GM12864 (cell line): Measurements from ENCODE around the gene TTC16.

ENCODE experiments used
- DNase-seq: peaks from one replicate; pipeline ENCODE4 v3.0.0-alpha.2; 2011; ENCODE audit warnings: low read depth
- H3K4me3 ChIP-seq: 2 replicates; pipeline ENCODE4 v1.5.1; 2011; ENCODE audit warnings: mild to moderate bottlenecking, low read depth, low read length, control low read depth
- TF ChIP-seq, protein P1 (sequence below): IDR thresholded peaks from 2 replicates; pipeline ENCODE4 v1.5.1; 2011; ENCODE audit warnings: low read depth, mild to moderate bottlenecking, moderate library complexity, low read length, control low read depth, inconsistent platforms; ENCODE audit errors: missing control alignments

TTC16 gene

DNA sequence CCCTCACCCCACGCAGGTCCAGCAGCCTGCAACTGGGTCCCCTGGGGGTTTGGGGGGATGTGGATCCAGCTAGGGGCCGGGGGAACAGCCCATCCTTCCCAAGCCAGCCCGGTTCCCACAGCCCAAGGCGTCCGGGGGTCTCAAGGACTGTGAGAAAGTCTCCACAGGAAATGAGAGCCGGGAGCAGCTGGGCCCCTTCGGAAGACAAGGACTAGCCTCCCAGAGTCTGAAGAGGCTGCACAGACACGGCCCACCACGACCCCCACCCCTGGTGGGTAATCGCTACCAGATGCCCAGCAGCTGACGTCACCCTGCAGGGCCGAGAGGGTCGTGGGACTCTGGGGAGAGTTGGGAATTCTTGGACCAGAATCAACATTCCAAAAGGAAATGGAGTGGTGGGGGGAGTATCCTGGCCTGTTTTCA is 52.0 kb downstream of the TTC16 start:
- no peak for DNase-seq
- TF ChIP-seq, protein P1, sequence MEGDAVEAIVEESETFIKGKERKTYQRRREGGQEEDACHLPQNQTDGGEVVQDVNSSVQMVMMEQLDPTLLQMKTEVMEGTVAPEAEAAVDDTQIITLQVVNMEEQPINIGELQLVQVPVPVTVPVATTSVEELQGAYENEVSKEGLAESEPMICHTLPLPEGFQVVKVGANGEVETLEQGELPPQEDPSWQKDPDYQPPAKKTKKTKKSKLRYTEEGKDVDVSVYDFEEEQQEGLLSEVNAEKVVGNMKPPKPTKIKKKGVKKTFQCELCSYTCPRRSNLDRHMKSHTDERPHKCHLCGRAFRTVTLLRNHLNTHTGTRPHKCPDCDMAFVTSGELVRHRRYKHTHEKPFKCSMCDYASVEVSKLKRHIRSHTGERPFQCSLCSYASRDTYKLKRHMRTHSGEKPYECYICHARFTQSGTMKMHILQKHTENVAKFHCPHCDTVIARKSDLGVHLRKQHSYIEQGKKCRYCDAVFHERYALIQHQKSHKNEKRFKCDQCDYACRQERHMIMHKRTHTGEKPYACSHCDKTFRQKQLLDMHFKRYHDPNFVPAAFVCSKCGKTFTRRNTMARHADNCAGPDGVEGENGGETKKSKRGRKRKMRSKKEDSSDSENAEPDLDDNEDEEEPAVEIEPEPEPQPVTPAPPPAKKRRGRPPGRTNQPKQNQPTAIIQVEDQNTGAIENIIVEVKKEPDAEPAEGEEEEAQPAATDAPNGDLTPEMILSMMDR, result no peak
- no peak overlapping the region for H3K4me3 ChIP-seq

DNA sequence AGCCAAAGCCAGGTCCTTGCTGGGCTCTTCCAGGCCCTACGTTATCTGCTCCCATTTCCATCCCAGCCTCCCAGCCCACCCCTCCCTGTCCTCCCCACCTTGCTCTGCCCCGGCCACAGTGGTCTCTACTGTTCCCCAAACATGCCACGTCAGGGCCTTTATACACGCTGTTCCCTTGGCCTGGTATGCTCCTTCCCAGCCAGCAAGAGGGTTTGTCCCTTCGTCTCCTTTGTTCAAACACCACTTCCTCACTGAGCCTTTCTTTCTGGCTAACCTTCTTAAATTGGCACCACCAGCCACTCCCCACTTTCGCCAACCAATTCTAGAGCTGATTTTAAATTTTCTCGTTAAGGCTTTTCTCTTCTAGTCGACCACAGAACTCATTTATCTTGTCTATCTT is 52.8 kb downstream of the TTC16 start:
- no peak overlapping the region for H3K4me3 ChIP-seq
- TF ChIP-seq, protein P1, result no peak
- no peak for DNase-seq

DNA sequence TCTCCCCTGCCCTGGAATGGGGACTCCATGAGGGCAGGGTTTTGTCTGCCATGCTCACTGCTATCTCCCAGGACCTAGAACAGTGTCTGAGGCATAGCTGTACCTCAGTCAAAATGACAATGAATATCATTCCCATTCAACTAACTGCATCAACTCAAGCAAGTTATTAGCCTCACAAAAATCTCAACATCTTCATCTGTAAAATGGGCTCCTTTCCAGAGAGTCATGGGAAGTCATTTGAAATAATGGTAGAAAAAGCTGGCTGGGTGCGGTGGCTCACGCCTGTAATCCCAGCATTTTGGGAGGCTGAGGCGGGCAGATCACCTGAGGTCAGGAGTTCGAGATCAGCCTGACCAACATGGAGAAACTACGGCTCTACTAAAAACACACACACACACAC is 53.2 kb downstream of the TTC16 start:
- DNase-seq, result no peak
- no peak overlapping the region for H3K4me3 ChIP-seq
- TF ChIP-seq, protein P1, result no peak

DNA sequence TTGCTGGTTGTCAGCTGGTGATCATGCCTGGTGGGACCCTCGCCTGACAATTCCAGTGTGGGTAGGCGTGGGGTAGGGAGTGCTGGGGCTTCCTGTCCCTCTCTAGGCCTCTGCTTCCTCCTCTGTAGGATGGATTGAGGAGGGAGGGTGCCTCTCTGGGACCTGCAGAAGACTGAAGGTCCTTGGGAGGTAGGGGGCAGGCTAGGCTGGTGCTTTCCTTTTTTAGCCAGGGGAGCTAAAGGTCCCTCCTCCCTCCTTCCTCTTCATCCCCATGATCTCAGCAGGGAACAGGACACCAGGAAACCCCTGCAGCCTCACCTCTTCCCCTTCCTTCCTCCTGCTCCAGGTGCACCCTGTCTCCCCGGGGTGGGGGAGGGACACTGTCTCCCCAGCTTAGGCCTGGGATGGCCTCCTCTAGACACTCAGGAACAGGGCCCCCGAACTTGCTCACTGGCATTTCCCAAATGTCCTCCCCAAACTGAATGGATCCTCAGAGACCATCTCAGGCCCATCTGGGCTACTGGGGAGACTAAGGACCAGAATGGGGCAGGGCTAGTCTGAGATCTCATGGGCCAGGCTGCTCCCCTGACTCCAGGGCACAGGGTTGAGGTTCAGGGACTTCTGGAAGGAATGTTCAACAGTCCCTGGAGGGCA is 54.2 kb downstream of the TTC16 start:
- TF ChIP-seq, protein P1, result no peak
- peak overlapping the region; percentile 56; the same call in 1 of the 2 replicates for H3K4me3 ChIP-seq
- DNase-seq, result no peak

DNA sequence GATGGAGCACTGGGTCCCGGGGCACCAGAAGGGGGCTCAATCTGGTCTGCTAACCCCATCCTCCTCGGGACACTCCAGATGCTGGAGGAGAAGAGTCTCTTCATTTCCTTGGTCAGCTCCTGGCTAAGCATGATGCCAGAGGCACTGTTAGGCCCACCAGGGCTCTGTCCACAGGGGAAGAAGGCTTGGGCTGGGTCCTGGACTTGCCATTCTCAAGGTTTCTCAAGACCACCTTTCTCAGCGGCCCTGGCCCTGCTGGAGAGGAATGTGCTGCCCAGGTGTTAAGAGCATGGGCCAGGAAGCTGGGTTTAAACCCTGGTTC is 54.7 kb downstream of the TTC16 start:
- peak overlapping the region; percentile 56 for H3K4me3 ChIP-seq
- no peak for DNase-seq
- TF ChIP-seq, protein P1, result no peak

DNA sequence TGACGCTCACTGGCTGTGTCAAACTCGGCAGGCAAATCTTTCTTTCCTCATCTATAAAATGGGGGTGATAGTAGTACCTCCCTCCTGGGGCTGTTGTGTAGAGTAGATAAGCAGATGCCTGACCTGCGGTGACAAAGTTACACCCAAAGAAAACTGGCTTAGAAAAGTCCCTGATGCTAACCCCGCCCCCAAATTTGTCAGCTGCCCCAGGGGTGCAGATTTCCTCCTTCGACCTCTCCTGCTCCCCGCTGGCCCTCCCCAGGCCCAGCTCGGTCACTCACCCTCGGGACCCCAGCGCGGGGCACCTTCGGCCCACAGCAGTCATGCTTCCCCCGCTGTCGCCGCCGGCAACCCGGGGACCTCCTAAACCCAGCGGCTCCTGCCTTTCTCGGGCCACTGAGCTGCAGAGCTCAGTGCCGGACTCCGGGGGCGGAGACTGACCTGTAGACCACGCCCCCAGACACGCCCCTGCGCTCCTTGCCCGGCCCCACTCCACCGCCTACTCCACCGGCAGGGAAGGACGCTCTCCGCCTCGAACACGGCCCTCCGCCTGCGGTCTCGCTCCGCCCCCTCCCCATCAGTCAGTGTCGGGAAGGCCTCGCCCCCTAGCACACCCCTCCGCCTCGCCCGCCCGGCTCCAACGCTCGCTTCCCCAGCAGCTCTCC is 55.2 kb downstream of the TTC16 start:
- H3K4me3 ChIP-seq, result peak overlapping the region; percentile 56
- TF ChIP-seq, protein P1, result no peak
- peak; percentile 85 for DNase-seq
